Cardiac fibroblast (primary cell): ENCODE data around the gene WDR44.
"Not testable (repeated sequence)": the region's sequence is repeated elsewhere in the genome, so short reads cannot be mapped to it uniquely, and the experiment has no call there.

Experiments
- DNase-seq, 2 donors: peaks; one replicate each; pipeline versions ENCODE4 v3.0.0 to v3.0.0-alpha.2; 2010; ENCODE audit warnings: low read depth in 2 of 2
- H3K4me3 ChIP-seq, 2 donors: replicated peaks in 1 of 2; 1 replicate in 1 of 2; 2 replicates in 1 of 2; pipeline ENCODE4 v1.5.1; 2011; ENCODE audit warnings: low read depth in 2 of 2, low read length in 2 of 2, mild to moderate bottlenecking in 2 of 2, moderate library complexity in 1 of 2
- CTCF ChIP-seq: IDR thresholded peaks from one replicate; pipeline ENCODE4 v1.5.1; 2011; ENCODE audit warnings: low read depth, mild to moderate bottlenecking, low read length, inconsistent platforms

WDR44 gene

GRCh38 chrX:118474586-118474985, 128.7 kb downstream of the WDR44 start:
- DNase-seq = peak; percentile 10 to 44
- no peak for TF ChIP-seq CTCF
- no peak overlapping the region for H3K4me3 ChIP-seq

- no peak for TF ChIP-seq CTCF
- no peak overlapping the region for H3K4me3 ChIP-seq
- no peak for DNase-seq
Measured at GRCh38 chrX:118475903-118476302, 130.0 kb downstream of the WDR44 start.

GRCh38 chrX:118480172-118480571, 134.3 kb downstream of the WDR44 start:
- DNase-seq = no peak
- no peak for TF ChIP-seq CTCF
- H3K4me3 ChIP-seq = no peak overlapping the region

GRCh38 chrX:118482384-118482783, 136.5 kb downstream of the WDR44 start:
- not testable (repeated sequence) for DNase-seq, H3K4me3 ChIP-seq

GRCh38 chrX:118484216-118484903, 138.5 kb downstream of the WDR44 start:
- H3K4me3 ChIP-seq = no peak overlapping the region
- DNase-seq = peak in 1 of 2 donors; percentile 5
- TF ChIP-seq CTCF = no peak

- not testable (repeated sequence) for DNase-seq, H3K4me3 ChIP-seq
Measured at GRCh38 chrX:118486693-118487092, 140.8 kb downstream of the WDR44 start.

- no peak for DNase-seq
- H3K4me3 ChIP-seq = no peak overlapping the region
- no peak for TF ChIP-seq CTCF
Measured at GRCh38 chrX:118493016-118493415, 147.1 kb downstream of the WDR44 start.

- DNase-seq = no peak
- no peak overlapping the region for H3K4me3 ChIP-seq
- TF ChIP-seq CTCF = no peak
Measured at GRCh38 chrX:118493653-118494297, 147.9 kb downstream of the WDR44 start.
